Cardiac septum (tissue), 1 donor: Measurements from ENCODE around the gene INTS11. TPM values are rescaled to one million over a fixed set of nuclear protein-coding genes. Genes with fewer than 3 reads are reported as not detected.

Source experiments
- DNase-seq: peaks from one replicate; pipeline ENCODE4 v3.0.0-alpha.2; 2020; ENCODE audit warnings: low spot score
- intact Hi-C: fragments of 100-400 bp; cut with DNase I; formaldehyde crosslinking; loops from one replicate; pipeline ENCODE4 v1.14.0; 2022
- total RNA-seq: library from RNA; stranded (reverse); fragmentation: NEBNext Ultra II Directional; extraction: Animal tissue kit (Norgen Biotek cat#: 25700); gene quantifications from one replicate; pipeline ENCODE4 v1.2.1, GENCODE V29; 2021
- donor health status: DM: no; HTN: no; CAD: no.

Gene INTS11
- total RNA-seq, 1 donor from 2014 or later = 73.8 TPM

GRCh38 chr1:1333551-1334241, 9.2 kb upstream of the INTS11 start:
- no peak for DNase-seq
- intact Hi-C loops = no loop called here

DNA sequence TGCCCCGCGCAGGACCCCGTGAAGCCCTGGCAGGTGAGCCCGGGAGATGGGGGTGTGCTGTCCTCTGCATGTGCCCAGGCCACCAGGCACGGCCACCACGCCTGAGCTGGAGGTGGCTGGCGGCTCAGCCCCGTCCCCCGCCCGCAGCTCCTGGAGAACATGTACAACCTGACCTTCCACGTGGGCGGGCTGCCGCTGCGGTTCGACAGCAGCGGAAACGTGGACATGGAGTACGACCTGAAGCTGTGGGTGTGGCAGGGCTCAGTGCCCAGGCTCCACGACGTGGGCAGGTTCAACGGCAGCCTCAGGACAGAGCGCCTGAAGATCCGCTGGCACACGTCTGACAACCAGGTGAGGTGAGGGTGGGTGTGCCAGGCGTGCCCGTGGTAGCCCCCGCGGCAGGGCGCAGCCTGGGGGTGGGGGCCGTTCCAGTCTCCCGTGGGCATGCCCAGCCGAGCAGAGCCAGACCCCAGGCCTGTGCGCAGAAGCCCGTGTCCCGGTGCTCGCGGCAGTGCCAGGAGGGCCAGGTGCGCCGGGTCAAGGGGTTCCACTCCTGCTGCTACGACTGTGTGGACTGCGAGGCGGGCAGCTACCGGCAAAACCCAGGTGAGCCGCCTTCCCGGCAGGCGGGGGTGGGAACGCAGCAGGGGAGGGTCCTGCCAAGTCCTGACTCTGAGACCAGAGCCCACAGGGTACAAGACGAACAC, 8.5 kb upstream of the INTS11 start:
- DNase-seq = no peak
- intact Hi-C loops = no loop called here

DNA sequence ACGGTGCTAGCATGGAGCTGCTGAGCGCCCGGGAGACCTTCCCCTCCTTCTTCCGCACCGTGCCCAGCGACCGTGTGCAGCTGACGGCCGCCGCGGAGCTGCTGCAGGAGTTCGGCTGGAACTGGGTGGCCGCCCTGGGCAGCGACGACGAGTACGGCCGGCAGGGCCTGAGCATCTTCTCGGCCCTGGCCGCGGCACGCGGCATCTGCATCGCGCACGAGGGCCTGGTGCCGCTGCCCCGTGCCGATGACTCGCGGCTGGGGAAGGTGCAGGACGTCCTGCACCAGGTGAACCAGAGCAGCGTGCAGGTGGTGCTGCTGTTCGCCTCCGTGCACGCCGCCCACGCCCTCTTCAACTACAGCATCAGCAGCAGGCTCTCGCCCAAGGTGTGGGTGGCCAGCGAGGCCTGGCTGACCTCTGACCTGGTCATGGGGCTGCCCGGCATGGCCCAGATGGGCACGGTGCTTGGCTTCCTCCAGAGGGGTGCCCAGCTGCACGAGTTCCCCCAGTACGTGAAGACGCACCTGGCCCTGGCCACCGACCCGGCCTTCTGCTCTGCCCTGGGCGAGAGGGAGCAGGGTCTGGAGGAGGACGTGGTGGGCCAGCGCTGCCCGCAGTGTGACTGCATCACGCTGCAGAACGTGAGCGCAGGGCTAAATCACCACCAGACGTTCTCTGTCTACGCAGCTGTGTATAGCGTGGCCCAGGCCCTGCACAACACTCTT, 7.7 kb upstream of the INTS11 start:
- intact Hi-C loops = no loop called here
- DNase-seq = no peak

DNA sequence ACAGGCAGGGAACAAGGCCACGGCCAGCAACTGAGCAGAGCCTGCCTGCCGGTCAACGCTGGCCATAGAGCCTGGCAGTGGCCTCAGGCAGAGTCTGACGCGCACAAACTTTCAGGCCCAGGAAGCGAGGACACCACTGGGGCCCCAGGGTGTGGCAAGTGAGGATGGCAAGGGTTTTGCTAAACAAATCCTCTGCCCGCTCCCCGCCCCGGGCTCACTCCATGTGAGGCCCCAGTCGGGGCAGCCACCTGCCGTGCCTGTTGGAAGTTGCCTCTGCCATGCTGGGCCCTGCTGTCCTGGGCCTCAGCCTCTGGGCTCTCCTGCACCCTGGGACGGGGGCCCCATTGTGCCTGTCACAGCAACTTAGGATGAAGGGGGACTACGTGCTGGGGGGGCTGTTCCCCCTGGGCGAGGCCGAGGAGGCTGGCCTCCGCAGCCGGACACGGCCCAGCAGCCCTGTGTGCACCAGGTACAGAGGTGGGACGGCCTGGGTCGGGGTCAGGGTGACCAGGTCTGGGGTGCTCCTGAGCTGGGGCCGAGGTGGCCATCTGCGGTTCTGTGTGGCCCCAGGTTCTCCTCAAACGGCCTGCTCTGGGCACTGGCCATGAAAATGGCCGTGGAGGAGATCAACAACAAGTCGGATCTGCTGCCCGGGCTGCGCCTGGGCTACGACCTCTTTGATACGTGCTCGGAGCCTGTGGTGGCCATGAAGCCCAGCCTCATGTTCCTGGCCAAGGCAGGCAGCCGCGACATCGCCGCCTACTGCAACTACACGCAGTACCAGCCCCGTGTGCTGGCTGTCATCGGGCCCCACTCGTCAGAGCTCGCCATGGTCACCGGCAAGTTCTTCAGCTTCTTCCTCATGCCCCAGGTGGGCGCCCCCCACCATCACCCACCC, 6.9 kb upstream of the INTS11 start, which contains the start of gene TAS1R3:
TSS of gene TAS1R3 (plus strand) at position 213 of the 898 bp plus-strand sequence. CDS start at position 279, 66 bp downstream.
- intact Hi-C loops = no loop called here
- DNase-seq = no peak

DNA sequence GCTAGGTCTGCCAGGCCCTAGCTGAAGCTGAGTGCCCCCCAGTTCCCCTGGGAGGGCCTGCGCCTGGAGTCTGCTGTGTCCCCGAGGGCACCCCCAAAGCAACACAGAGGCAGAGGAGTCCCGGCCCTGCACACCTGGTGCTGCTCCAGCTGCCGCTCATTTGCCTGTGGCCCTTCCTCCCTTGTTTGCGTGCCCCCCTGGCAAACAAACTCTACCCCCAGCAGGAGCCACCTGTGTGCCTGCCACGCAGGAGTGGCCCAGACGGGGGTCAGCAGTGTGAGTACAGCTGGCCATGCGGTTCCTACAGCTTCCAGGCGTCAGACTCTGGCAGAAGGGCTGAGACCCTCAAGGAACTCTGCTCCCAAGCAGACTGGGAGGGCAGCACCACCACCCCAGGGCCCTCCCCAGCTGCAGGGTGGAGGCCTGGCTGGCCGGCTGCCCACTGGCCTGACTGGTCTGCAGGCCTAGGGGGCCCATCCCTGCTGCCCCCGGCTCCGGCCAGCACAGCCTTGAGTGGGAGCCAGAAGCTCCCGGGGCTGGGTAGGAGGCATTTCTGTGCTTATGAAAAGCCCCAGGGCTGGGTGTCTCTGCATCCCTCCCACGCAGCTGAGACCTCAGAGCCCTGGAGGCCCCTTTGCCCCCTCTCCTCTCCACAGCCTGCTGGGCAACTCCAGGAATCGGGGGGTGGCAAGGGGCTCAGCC, 6.1 kb upstream of the INTS11 start:
- no peak for DNase-seq
- intact Hi-C loops = no loop called here

- no peak for DNase-seq
- intact Hi-C loops = no loop called here
These were observed 5.1 kb upstream of the INTS11 start for GRCh38 chr1:1329304-1330210.

GRCh38 chr1:1328254-1328653, 3.8 kb upstream of the INTS11 start:
- DNase-seq = no peak
- intact Hi-C loops = no loop called here

DNA sequence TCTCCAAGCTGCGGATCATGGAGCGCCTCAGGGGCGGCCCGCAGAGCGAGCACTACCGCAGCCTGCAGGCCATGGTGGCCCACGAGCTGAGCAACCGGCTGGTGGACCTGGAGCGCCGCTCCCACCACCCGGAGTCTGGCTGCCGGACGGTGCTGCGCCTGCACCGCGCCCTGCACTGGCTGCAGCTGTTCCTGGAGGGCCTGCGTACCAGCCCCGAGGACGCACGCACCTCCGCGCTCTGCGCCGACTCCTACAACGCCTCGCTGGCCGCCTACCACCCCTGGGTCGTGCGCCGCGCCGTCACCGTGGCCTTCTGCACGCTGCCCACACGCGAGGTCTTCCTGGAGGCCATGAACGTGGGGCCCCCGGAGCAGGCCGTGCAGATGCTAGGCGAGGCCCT, 2.8 kb upstream of the INTS11 start:
- no peak for DNase-seq
- intact Hi-C loops = no loop called here

- intact Hi-C loops = no loop called here
- no peak for DNase-seq
These were observed 1.7 kb upstream of the INTS11 start for GRCh38 chr1:1326075-1326605.

DNA sequence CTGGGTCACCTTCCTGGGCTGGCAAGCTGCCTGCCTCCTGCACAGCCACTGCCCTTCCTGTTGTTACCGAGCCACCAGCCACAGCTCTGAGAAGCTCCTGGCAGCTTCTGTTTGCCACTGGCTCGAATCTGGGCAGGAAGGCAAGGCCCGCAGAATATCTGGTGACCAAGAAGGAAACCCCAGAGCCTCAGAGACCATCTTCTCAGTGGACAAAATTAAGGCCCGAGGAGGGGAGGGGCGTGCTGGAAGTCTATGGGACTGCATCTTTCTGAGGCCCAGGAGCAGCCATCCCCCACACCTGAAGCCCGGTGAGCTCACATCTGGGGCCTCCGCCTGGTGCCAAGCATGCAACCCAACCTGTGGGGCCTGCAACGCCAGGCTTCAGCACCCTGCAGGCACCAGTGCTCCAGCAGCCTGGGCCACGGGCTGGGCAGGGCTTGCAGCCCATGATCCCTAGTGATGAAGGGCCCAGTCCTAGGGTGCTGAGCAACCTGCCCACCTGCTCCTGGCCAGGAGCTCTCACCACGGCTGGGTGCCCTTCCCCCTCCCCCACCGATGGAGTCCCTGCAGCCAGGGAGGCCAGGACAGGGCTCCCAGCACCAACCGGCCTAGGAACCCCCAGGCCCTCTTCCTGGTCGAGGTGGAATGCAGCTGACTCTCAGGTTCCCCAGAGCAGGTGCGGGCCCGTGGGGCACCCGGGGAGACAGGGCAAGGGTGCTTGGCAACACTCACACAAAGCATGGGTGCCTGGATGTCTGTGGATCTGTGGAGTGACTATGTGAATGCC, 1.0 kb upstream of the INTS11 start:
- DNase-seq = no peak

GRCh38 chr1:1324084-1324523, 356 bp downstream of the INTS11 start:
- intact Hi-C loops = loop anchor here (2.0 kb wide), 1 partner anchor 23 kb away; no protein-coding TSS in a partner anchor

More for the DNA sequence above, 1.0 kb upstream of the INTS11 start:
- intact Hi-C loops = loop anchor here (2.0 kb wide), 1 partner anchor 21 kb away; no protein-coding TSS in a partner anchor

GRCh38 chr1:1322952-1323351, 1.5 kb downstream of the INTS11 start:
- DNase-seq = no peak
- intact Hi-C loops = no loop called here

More at GRCh38 chr1:1324084-1324523, 356 bp downstream of the INTS11 start:
- DNase-seq = no peak

- intact Hi-C loops = no loop called here
- no peak for DNase-seq
These were observed 2.0 kb downstream of the INTS11 start for GRCh38 chr1:1322418-1322817.

GRCh38 chr1:1321477-1321876, 3.0 kb downstream of the INTS11 start:
- intact Hi-C loops = no loop called here
- DNase-seq = no peak

DNA sequence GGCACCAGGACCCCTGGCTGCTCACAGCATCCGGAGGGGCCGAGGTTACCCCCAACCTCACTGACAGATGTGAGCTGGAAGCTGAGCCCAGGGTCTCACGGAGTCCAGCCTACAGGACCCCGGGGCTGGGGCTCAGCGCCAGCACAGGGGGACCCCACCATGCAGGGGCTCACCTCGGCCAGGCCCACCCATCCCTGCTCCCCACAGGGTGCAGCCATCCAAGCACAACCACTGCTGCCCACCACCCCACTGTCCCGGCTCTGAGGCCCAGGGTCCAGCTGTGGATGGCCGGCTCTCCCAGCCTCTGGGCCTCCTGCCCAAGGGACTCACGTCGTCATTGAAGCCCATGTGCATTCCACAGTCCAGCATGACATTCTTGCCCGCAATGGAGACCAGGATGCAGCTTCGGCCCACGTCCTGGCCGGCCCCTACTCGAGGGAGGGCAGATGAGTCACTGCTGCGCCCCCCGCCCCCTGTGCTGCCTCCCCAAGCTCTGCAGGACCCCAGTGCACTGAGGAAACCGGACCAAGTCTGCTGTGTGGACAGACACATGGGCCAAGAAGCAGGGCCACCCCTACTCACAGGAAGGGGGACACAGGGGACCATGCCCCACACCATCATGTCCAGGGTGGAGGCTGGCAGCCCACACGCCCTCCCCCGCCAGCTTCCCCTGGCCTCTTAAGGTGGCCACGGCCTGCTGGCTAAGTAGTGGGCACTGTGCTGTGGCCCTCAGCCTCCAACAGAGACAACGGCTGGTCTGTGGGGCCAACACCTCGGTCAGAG, 3.6 kb downstream of the INTS11 start:
- intact Hi-C loops = no loop called here
- no peak for DNase-seq

- intact Hi-C loops = no loop called here
- no peak for DNase-seq
These were observed 4.9 kb downstream of the INTS11 start for GRCh38 chr1:1319646-1319941.
